ENCODE results near the gene CSRNP3.

DNA sequence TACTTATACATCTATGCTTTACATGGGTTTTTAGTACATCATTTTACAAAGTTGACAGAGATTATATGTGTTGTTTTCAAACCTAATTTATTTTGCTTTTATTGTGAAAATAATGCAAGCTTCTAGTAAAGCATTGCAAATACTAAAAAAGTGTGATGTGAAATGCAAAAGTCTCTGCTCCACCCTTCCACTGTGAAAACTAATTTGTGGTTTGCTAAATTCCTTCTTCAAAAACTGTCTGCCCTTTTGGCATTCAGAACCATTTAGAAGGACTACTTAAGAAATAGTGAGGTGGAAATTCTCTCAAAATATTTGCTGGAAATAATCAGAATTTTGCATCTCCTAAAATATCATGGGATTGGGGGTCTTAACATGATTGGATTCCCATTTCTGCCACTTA, 78.4 kb downstream of the CSRNP3 start:
- TF ChIP-seq, protein P1, sequence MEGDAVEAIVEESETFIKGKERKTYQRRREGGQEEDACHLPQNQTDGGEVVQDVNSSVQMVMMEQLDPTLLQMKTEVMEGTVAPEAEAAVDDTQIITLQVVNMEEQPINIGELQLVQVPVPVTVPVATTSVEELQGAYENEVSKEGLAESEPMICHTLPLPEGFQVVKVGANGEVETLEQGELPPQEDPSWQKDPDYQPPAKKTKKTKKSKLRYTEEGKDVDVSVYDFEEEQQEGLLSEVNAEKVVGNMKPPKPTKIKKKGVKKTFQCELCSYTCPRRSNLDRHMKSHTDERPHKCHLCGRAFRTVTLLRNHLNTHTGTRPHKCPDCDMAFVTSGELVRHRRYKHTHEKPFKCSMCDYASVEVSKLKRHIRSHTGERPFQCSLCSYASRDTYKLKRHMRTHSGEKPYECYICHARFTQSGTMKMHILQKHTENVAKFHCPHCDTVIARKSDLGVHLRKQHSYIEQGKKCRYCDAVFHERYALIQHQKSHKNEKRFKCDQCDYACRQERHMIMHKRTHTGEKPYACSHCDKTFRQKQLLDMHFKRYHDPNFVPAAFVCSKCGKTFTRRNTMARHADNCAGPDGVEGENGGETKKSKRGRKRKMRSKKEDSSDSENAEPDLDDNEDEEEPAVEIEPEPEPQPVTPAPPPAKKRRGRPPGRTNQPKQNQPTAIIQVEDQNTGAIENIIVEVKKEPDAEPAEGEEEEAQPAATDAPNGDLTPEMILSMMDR (conservative IDR thresholded peaks at IDR 0.05; ENCODE audit: low read depth, low read length), result no peak
- no peak for TF ChIP-seq EZH2 (IDR thresholded peaks at IDR 0.05; ENCODE audit: borderline replicate concordance, low read depth, low read length, poor library complexity, severe bottlenecking)
